ENCODE data around the gene SRCIN1.

SRCIN1 gene

DNA sequence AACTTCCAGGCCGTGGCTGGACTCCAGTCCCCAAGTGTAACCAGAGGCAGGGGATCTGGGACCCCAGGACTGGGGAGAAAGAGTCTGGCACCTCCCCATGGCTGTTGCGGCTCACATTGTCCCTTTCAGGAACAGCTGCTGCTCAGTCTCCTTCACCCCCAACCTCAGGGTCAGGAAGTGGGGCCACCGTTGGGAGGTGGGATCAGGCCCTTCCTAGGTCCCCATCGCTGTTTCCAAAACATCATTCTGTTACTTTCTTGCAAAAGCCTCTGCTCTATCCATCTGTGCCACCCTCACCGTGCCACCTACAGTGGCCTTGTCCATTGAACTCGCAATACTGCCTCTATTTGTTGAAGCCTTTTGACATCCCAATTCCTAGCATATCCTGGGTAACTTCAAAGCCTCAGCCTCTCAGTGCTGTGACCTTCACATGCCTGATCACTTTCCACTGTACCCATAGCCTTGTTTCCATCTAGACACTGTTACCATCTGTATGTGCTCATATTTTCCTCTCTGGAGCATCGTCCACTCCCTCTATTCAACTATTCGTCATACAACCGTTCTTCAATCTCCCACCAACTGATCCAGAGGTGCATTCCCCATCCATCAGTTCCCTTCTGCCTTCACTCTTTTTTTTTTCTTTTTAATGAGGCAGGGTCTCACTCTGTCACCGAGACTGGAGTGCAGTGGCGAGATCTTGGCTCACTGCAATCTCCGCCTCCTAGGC lies 15.0 kb upstream of the SRCIN1 start (continued):
- no peak for TF ChIP-seq ISL1 (CRISPR knock-in tag; IDR thresholded peaks at IDR 0.05)
- TF ChIP-seq RARB (CRISPR knock-in tag; IDR thresholded peaks at IDR 0.05), result no peak

- TF ChIP-seq CSDC2 (CRISPR knock-in tag; IDR thresholded peaks at IDR 0.05) (no peak), TOX (CRISPR knock-in tag; IDR thresholded peaks at IDR 0.05; ENCODE audit: borderline replicate concordance) (no peak), PATZ1 (CRISPR knock-in tag; IDR thresholded peaks at IDR 0.05; ENCODE audit: borderline replicate concordance) (no peak), ZFP3 (CRISPR knock-in tag; IDR thresholded peaks at IDR 0.05) (no peak), ARNTL (CRISPR knock-in tag; IDR thresholded peaks at IDR 0.05; ENCODE audit: borderline replicate concordance, low read depth) (no peak), ZNF8 (CRISPR knock-in tag; IDR thresholded peaks at IDR 0.05) (no peak), ZNF565 (CRISPR knock-in tag; conservative IDR thresholded peaks at IDR 0.05; ENCODE audit: low read depth) (no peak), OSR1 (CRISPR knock-in tag; IDR thresholded peaks at IDR 0.05) (no peak), ZC3H10 (CRISPR knock-in tag; IDR thresholded peaks at IDR 0.05) (no peak), TSHZ2 (CRISPR knock-in tag; IDR thresholded peaks at IDR 0.05) (no peak), ISL1 (CRISPR knock-in tag; IDR thresholded peaks at IDR 0.05) (no peak), ZNF70 (CRISPR knock-in tag; IDR thresholded peaks at IDR 0.05) (no peak), ESRRG (CRISPR knock-in tag; IDR thresholded peaks at IDR 0.05) (no peak), BACH2 (CRISPR knock-in tag; IDR thresholded peaks at IDR 0.05; ENCODE audit: borderline replicate concordance) (no peak), TCF4 (CRISPR knock-in tag; IDR thresholded peaks at IDR 0.05; ENCODE audit: borderline replicate concordance) (no peak), GLIS3 (CRISPR knock-in tag; IDR thresholded peaks at IDR 0.05) (no peak)
- TF ChIP-seq, protein P1, sequence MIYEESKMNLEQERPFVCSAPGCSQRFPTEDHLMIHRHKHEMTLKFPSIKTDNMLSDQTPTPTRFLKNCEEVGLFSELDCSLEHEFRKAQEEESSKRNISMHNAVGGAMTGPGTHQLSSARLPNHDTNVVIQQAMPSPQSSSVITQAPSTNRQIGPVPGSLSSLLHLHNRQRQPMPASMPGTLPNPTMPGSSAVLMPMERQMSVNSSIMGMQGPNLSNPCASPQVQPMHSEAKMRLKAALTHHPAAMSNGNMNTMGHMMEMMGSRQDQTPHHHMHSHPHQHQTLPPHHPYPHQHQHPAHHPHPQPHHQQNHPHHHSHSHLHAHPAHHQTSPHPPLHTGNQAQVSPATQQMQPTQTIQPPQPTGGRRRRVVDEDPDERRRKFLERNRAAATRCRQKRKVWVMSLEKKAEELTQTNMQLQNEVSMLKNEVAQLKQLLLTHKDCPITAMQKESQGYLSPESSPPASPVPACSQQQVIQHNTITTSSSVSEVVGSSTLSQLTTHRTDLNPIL (CRISPR knock-in tag; IDR thresholded peaks at IDR 0.05; ENCODE audit: low read depth), result no peak
- TF ChIP-seq, protein P2, sequence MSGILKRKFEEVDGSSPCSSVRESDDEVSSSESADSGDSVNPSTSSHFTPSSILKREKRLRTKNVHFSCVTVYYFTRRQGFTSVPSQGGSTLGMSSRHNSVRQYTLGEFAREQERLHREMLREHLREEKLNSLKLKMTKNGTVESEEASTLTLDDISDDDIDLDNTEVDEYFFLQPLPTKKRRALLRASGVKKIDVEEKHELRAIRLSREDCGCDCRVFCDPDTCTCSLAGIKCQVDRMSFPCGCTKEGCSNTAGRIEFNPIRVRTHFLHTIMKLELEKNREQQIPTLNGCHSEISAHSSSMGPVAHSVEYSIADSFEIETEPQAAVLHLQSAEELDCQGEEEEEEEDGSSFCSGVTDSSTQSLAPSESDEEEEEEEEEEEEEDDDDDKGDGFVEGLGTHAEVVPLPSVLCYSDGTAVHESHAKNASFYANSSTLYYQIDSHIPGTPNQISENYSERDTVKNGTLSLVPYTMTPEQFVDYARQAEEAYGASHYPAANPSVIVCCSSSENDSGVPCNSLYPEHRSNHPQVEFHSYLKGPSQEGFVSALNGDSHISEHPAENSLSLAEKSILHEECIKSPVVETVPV (CRISPR knock-in tag; IDR thresholded peaks at IDR 0.05), result no peak
Measured at GRCh38 chr17:38619937-38620550, 14.3 kb upstream of the SRCIN1 start.

DNA sequence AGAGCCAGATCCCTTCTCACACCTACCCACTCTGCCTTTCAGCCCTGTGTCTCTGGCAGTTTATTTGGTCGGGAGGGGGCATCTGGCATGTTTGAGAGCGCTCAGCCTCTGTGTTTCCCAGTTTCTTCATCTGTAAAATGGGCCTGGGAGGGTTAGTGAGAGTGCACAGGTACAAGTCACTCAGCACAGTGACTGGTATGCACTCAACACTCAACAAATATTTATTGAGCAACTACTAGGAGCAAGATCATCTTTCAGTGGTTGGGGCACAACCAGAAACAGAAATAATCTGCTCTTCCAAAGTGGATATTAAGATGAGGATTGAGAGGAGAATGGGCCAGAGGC lies 13.7 kb upstream of the SRCIN1 start:
- ATAC-seq, result no peak
- no peak for TF ChIP-seq CSDC2 (CRISPR knock-in tag; IDR thresholded peaks at IDR 0.05)
- TF ChIP-seq, protein P2 (CRISPR knock-in tag; IDR thresholded peaks at IDR 0.05), result no peak
- no peak for TF ChIP-seq PPARA (CRISPR knock-in tag; IDR thresholded peaks at IDR 0.05; ENCODE audit: borderline replicate concordance)
- no peak for TF ChIP-seq TSHZ2 (CRISPR knock-in tag; IDR thresholded peaks at IDR 0.05)
- no peak for TF ChIP-seq OSR1 (CRISPR knock-in tag; IDR thresholded peaks at IDR 0.05)
- no peak for TF ChIP-seq GLIS3 (CRISPR knock-in tag; IDR thresholded peaks at IDR 0.05)
- TF ChIP-seq ZC3H10 (CRISPR knock-in tag; IDR thresholded peaks at IDR 0.05), result no peak
- no peak for TF ChIP-seq TOX (CRISPR knock-in tag; IDR thresholded peaks at IDR 0.05; ENCODE audit: borderline replicate concordance)
- no peak for TF ChIP-seq ZNF565 (CRISPR knock-in tag; conservative IDR thresholded peaks at IDR 0.05; ENCODE audit: low read depth)
- no peak for TF ChIP-seq SNAI2 (CRISPR knock-in tag; IDR thresholded peaks at IDR 0.05)
- TF ChIP-seq ISL1 (CRISPR knock-in tag; IDR thresholded peaks at IDR 0.05), result no peak
- no peak for TF ChIP-seq POU6F1 (CRISPR knock-in tag; IDR thresholded peaks at IDR 0.05; ENCODE audit: borderline replicate concordance, low read depth)
- TF ChIP-seq ZFP30 (CRISPR knock-in tag; IDR thresholded peaks at IDR 0.05), result no peak
- TF ChIP-seq TCF4 (CRISPR knock-in tag; IDR thresholded peaks at IDR 0.05; ENCODE audit: borderline replicate concordance), result no peak
- no peak for TF ChIP-seq BACH2 (CRISPR knock-in tag; IDR thresholded peaks at IDR 0.05; ENCODE audit: borderline replicate concordance)

More at GRCh38 chr17:38619937-38620550, 14.3 kb upstream of the SRCIN1 start:
- ATAC-seq, result no peak

Data from SK-N-SH treated with all-trans-retinoic acid at 6 μM for 48 hours (cell line).